ENCODE results near the gene OR8B8.
"Not testable (repeated sequence)": the region's sequence is repeated elsewhere in the genome, so short reads cannot be mapped to it uniquely, and the experiment has no call there.

Gene OR8B8

GRCh38 chr11:124445646-124446150 lies at the start of gene OR8B8:
OR8B8 (minus strand) TSS chr11:124445696; CDS start chr11:124441085, 4,611 bp downstream.
- in situ Hi-C loops (cut with HindIII; ENCODE audit: low sequenced_read_pairs): no loop called here

- in situ Hi-C loops (cut with HindIII; ENCODE audit: low sequenced_read_pairs): no loop called here
Measured at GRCh38 chr11:124493016-124493655, 47.6 kb upstream of the OR8B8 start.

GRCh38 chr11:124483422-124483821 lies 37.9 kb upstream of the OR8B8 start:
- in situ Hi-C loops (cut with HindIII; ENCODE audit: low sequenced_read_pairs): no loop called here

- in situ Hi-C loops (cut with HindIII; ENCODE audit: low sequenced_read_pairs): no loop called here
Measured at GRCh38 chr11:124482362-124483147, 37.1 kb upstream of the OR8B8 start.

- in situ Hi-C loops (cut with HindIII; ENCODE audit: low sequenced_read_pairs): no loop called here
Measured at GRCh38 chr11:124481365-124482323, 36.1 kb upstream of the OR8B8 start.

GRCh38 chr11:124479561-124479960 lies 34.1 kb upstream of the OR8B8 start:
- in situ Hi-C loops (cut with HindIII; ENCODE audit: low sequenced_read_pairs): no loop called here

- in situ Hi-C loops (cut with HindIII; ENCODE audit: low sequenced_read_pairs): no loop called here
Measured at GRCh38 chr11:124475265-124475664, 29.8 kb upstream of the OR8B8 start.

- in situ Hi-C loops (cut with HindIII; ENCODE audit: low sequenced_read_pairs): no loop called here
Measured at GRCh38 chr11:124474779-124475178, 29.3 kb upstream of the OR8B8 start.

- in situ Hi-C loops (cut with HindIII; ENCODE audit: low sequenced_read_pairs): no loop called here
Measured at GRCh38 chr11:124474079-124474478, 28.6 kb upstream of the OR8B8 start.

- in situ Hi-C loops (cut with HindIII; ENCODE audit: low sequenced_read_pairs): no loop called here
Measured at GRCh38 chr11:124473476-124473875, 28.0 kb upstream of the OR8B8 start.

- in situ Hi-C loops (cut with HindIII; ENCODE audit: low sequenced_read_pairs): no loop called here
Measured at GRCh38 chr11:124470561-124471227, 25.2 kb upstream of the OR8B8 start.

- in situ Hi-C loops (cut with HindIII; ENCODE audit: low sequenced_read_pairs): no loop called here
Measured at GRCh38 chr11:124467381-124467927, 22.0 kb upstream of the OR8B8 start.

- in situ Hi-C loops (cut with HindIII; ENCODE audit: low sequenced_read_pairs): no loop called here
Measured at GRCh38 chr11:124465368-124465767, 19.9 kb upstream of the OR8B8 start.

GRCh38 chr11:124463990-124464389 lies 18.5 kb upstream of the OR8B8 start:
- in situ Hi-C loops (cut with HindIII; ENCODE audit: low sequenced_read_pairs): no loop called here

- in situ Hi-C loops (cut with HindIII; ENCODE audit: low sequenced_read_pairs): no loop called here
Measured at GRCh38 chr11:124463324-124463723, 17.8 kb upstream of the OR8B8 start.

GRCh38 chr11:124460459-124460858 lies 15.0 kb upstream of the OR8B8 start:
- in situ Hi-C loops (cut with HindIII; ENCODE audit: low sequenced_read_pairs): no loop called here

- in situ Hi-C loops (cut with HindIII; ENCODE audit: low sequenced_read_pairs): not testable (repeated sequence)
Measured at GRCh38 chr11:124459379-124459778, 13.9 kb upstream of the OR8B8 start.

GRCh38 chr11:124454552-124454951 lies 9.1 kb upstream of the OR8B8 start:
- in situ Hi-C loops (cut with HindIII; ENCODE audit: low sequenced_read_pairs): no loop called here

- in situ Hi-C loops (cut with HindIII; ENCODE audit: low sequenced_read_pairs): no loop called here
Measured at GRCh38 chr11:124446916-124447315, 1.4 kb upstream of the OR8B8 start.

GRCh38 chr11:124442847-124443246 lies 2.6 kb downstream of the OR8B8 start:
- in situ Hi-C loops (cut with HindIII; ENCODE audit: low sequenced_read_pairs): no loop called here

All from DLD1 (cell line).